IMR-90 (cell line): ENCODE measurements around the gene PTPRN2. TPM values are rescaled to one million over a fixed set of nuclear protein-coding genes. Genes with fewer than 3 reads are reported as not detected.

Experiments
- ATAC-seq: fragments of 200-7000 bp; cut with Tn5 transposase; 2 replicates; pipeline ENCODE4 v1.9.1; 2020; ENCODE audit warnings: low read depth, mild to moderate bottlenecking, moderate library complexity
- BruUV-seq: library from RNA; stranded (reverse); fragments of 400-500 nt; replicated peaks from 2 replicates; lab custom pipeline; 2021; lab: Mats Ljungman, UMichigan
- CTCF ChIA-PET: fragments of 300-600 bp; formaldehyde crosslinking; extraction: SDS; loops from one replicate; lab custom pipeline; 2021; ENCODE audit warnings: antibody characterized with exemption; lab: Yijun Ruan, JAX
- POLR2A ChIA-PET: fragments of 300-600 bp; sonication (Branson Sonifier 250); formaldehyde crosslinking; loops from one replicate; lab custom pipeline; 2022; ENCODE audit warnings: antibody characterized with exemption; ENCODE audit not compliant: unreplicated experiment; lab: Charles Lee
- DNase-seq: peaks from one replicate; pipeline ENCODE4 v3.0.0; 2013
- H2AFZ ChIP-seq: replicated peaks from 2 replicates; pipeline ENCODE3; 2013; ENCODE audit warnings: low read length, mild to moderate bottlenecking; ENCODE audit not compliant: poor library complexity
- H2AK5ac ChIP-seq: 2 replicates; pipeline ENCODE4 v1.6.1; 2013; ENCODE audit warnings: low read depth, low read length, inconsistent platforms
- H2AK9ac ChIP-seq: replicated peaks from 2 replicates; pipeline ENCODE3; 2013; ENCODE audit warnings: mild to moderate bottlenecking, low read depth, low read length, moderate library complexity; ENCODE audit not compliant: poor library complexity
- H2BK120ac ChIP-seq: 2 replicates; pipeline ENCODE4 v1.6.1; 2013; ENCODE audit warnings: low read depth, low read length, inconsistent platforms
- H2BK15ac ChIP-seq: 3 replicates; pipeline ENCODE4 v1.6.1; 2013; ENCODE audit warnings: low read depth, low read length, inconsistent platforms
- H2BK20ac ChIP-seq: 2 replicates; pipeline ENCODE4 v1.6.1; 2013; ENCODE audit warnings: low read depth, mild to moderate bottlenecking, inconsistent platforms, low read length, moderate library complexity
- H2BK5ac ChIP-seq: 2 replicates; pipeline ENCODE4 v1.6.1; 2013; ENCODE audit warnings: mild to moderate bottlenecking, low read depth, low read length, inconsistent platforms; ENCODE audit not compliant: poor library complexity, severe bottlenecking
- H3K14ac ChIP-seq: replicated peaks from 2 replicates; pipeline ENCODE4 v1.6.1; 2013; ENCODE audit warnings: low read depth, low read length, inconsistent platforms
- H3K18ac ChIP-seq: 2 replicates; pipeline ENCODE4 v1.6.1; 2013; ENCODE audit warnings: low read depth, low read length, control low read depth
- H3K23ac ChIP-seq: 2 replicates; pipeline ENCODE4 v1.6.1; 2013; ENCODE audit warnings: low read depth, low read length, inconsistent platforms
- H3K27ac ChIP-seq: 2 replicates; pipeline ENCODE4 v1.5.1; 2013; ENCODE audit warnings: mild to moderate bottlenecking, control low read depth, low read length; ENCODE audit not compliant: insufficient read depth
- H3K27me3 ChIP-seq: 2 replicates; pipeline ENCODE4 v1.6.1; 2013; ENCODE audit warnings: low read length; ENCODE audit not compliant: control insufficient read depth, insufficient read depth
- H3K36me3 ChIP-seq: 2 replicates; pipeline ENCODE4 v1.6.1; 2013; ENCODE audit warnings: low read length, mixed read lengths; ENCODE audit not compliant: control insufficient read depth, insufficient read depth
- H3K4ac ChIP-seq: 2 replicates; pipeline ENCODE4 v1.6.1; 2013; ENCODE audit warnings: low read depth, low read length, inconsistent platforms
- H3K4me1 ChIP-seq: 2 replicates; pipeline ENCODE4 v1.6.1; 2013; ENCODE audit warnings: low read length, mixed read lengths; ENCODE audit not compliant: control insufficient read depth, insufficient read depth
- H3K4me2 ChIP-seq: 2 replicates; pipeline ENCODE4 v1.6.1; 2013; ENCODE audit warnings: low read depth, mild to moderate bottlenecking, control low read depth, low read length, moderate library complexity
- H3K4me3 ChIP-seq: 2 replicates; pipeline ENCODE4 v1.5.1; 2013; ENCODE audit warnings: low read depth, mild to moderate bottlenecking, control low read depth, low read length, moderate library complexity; ENCODE audit not compliant: insufficient read depth
- H3K56ac ChIP-seq: 2 replicates; pipeline ENCODE4 v1.6.1; 2013; ENCODE audit warnings: low read length, inconsistent platforms; ENCODE audit not compliant: insufficient read depth; ENCODE audit errors: extremely low read depth
- H3K79me1 ChIP-seq, 2 experiments: 2 replicates each; pipeline ENCODE4 v1.6.1; 2013; ENCODE audit warnings: low read length in 2 of 2, inconsistent platforms in 1 of 2, low read depth in 1 of 2
- H3K9ac ChIP-seq: 2 replicates; pipeline ENCODE4 v1.6.1; 2013; ENCODE audit warnings: low read depth, low read length, control low read depth
- H3K9me1 ChIP-seq: 2 replicates; pipeline ENCODE4 v1.6.1; 2013; ENCODE audit warnings: low read length, inconsistent platforms; ENCODE audit not compliant: insufficient read depth
- H3K9me3 ChIP-seq: 2 replicates; pipeline ENCODE4 v1.6.1; 2013; ENCODE audit warnings: low read length; ENCODE audit not compliant: control insufficient read depth, insufficient read depth
- H4K20me1 ChIP-seq: 2 replicates; pipeline ENCODE4 v1.6.1; 2013; ENCODE audit warnings: low read length, inconsistent platforms; ENCODE audit not compliant: insufficient read depth
- H4K5ac ChIP-seq: 2 replicates; pipeline ENCODE4 v1.6.1; 2013; ENCODE audit warnings: mild to moderate bottlenecking, low read depth, low read length, control low read depth
- H4K8ac ChIP-seq, 2 experiments: 2 replicates each; pipeline ENCODE4 v1.6.1; 2013; ENCODE audit warnings: low read depth in 2 of 2, low read length in 2 of 2, control low read depth in 1 of 2, inconsistent platforms in 1 of 2
- H4K91ac ChIP-seq: 2 replicates; pipeline ENCODE4 v1.6.1; 2013; ENCODE audit warnings: low read depth, low read length, inconsistent platforms; ENCODE audit not compliant: insufficient read depth
- CEBPB ChIP-seq: IDR thresholded peaks from 2 replicates; pipeline ENCODE4 v1.6.1; 2012; ENCODE audit warnings: low read depth, low read length, improper control_type of control experiment
- CHD1 ChIP-seq: IDR thresholded peaks from 2 replicates; pipeline ENCODE4 v1.6.1; 2012; ENCODE audit warnings: low read depth, low read length, improper control_type of control experiment
- FOS ChIP-seq: fragments of 150-350 bp; IDR thresholded peaks from 2 replicates; pipeline ENCODE4 v1.6.1; 2016; ENCODE audit warnings: low read depth, low read length
- MAFK ChIP-seq: IDR thresholded peaks from 2 replicates; pipeline ENCODE4 v1.6.1; 2012; ENCODE audit warnings: low read depth, low read length, improper control_type of control experiment
- MXI1 ChIP-seq: IDR thresholded peaks from 2 replicates; pipeline ENCODE4 v1.6.1; 2012; ENCODE audit warnings: low read depth, mild to moderate bottlenecking, low read length, moderate library complexity, borderline replicate concordance
- POLR2A ChIP-seq: IDR thresholded peaks from 2 replicates; pipeline ENCODE4 v1.6.1; 2012; ENCODE audit warnings: mild to moderate bottlenecking, low read depth, low read length
- RAD21 ChIP-seq: IDR thresholded peaks from 2 replicates; pipeline ENCODE4 v1.6.1; 2012; ENCODE audit warnings: low read length, improper control_type of control experiment
- RCOR1 ChIP-seq: IDR thresholded peaks from 2 replicates; pipeline ENCODE4 v1.6.1; 2012; ENCODE audit warnings: mild to moderate bottlenecking, low read length, improper control_type of control experiment; ENCODE audit not compliant: insufficient replicate concordance
- SMC3 ChIP-seq: fragments of 150-350 bp; IDR thresholded peaks from 2 replicates; pipeline ENCODE4 v1.6.1; 2016; ENCODE audit warnings: low read depth, mild to moderate bottlenecking, antibody characterized with exemption, low read length, moderate library complexity
- USF2 ChIP-seq: fragments of 150-350 bp; IDR thresholded peaks from 2 replicates; pipeline ENCODE4 v1.6.1; 2017; ENCODE audit warnings: mild to moderate bottlenecking, antibody characterized with exemption, low read length, low read depth
- WGBS, 2 experiments: methylation state at CpG; one replicate each; pipeline versions ENCODE4 v1.1.5 to v1.1.7; 2013; ENCODE audit warnings: missing lambda C conversion rate in 2 of 2; ENCODE audit not compliant: insufficient read length in 1 of 2; ENCODE audit errors: extremely low coverage in 2 of 2; 5-methylcytosine and 5-hydroxymethylcytosine counted together
- dilution Hi-C: fragments of 300-500 bp; cut with HindIII; formaldehyde crosslinking; loops from one replicate; pipeline ENCODE4 v1.14.3; 2018; ENCODE audit warnings: low sequenced_read_pairs; ENCODE audit not compliant: unreplicated experiment
- in situ Hi-C: fragments of 300-500 bp; cut with MboI; formaldehyde crosslinking; loops from 3 replicates; pipeline ENCODE4 v1.14.3; 2019; ENCODE audit warnings: low sequenced_read_pairs, inconsistent platforms, mixed read lengths
- intact Hi-C: fragments of 100-400 bp; cut with micrococcal nuclease; formaldehyde crosslinking; loops from 2 replicates; pipeline ENCODE4 v1.10.0; 2022
- polyA plus RNA-seq, 3 experiments: library from polyadenylated mRNA; depleted of rRNA; stranded (reverse); fragments of >200 nt; gene quantifications; 2 replicates each; pipeline ENCODE4 v1.2.3, GENCODE V29; 2012; ENCODE audit warnings: low replicate concordance in 1 of 3
- total RNA-seq: library from RNA; depleted of rRNA; stranded (reverse); fragments of >200 nt; gene quantifications from 2 replicates; pipeline ENCODE4 v1.2.3, GENCODE V29; 2012
- TF ChIP-seq, protein P1 (sequence below): conservative IDR thresholded peaks from 2 replicates; pipeline ENCODE4 v1.5.1; 2012; ENCODE audit warnings: mild to moderate bottlenecking, low read depth, low read length, improper control_type of control experiment
- TF ChIP-seq, protein P2 (sequence below): fragments of 150-350 bp; IDR thresholded peaks from 2 replicates; pipeline ENCODE4 v1.6.1; 2016; ENCODE audit warnings: low read depth, mild to moderate bottlenecking, low read length, moderate library complexity, borderline replicate concordance

The PTPRN2 gene
- total and polyA plus RNA-seq, 2 of the 4 experiments (the other 2 are of a cell fraction): 0.03 TPM; not detected in 1

GRCh38 chr7:157723205-157723604 is 864.4 kb downstream of the PTPRN2 start:
- BruUV-seq: no TSS peak
- Histone ChIP-seq H3K14ac (no peak overlapping the region), H2BK20ac (no peak overlapping the region), H4K91ac (no peak overlapping the region), H3K18ac (no peak overlapping the region), H3K23ac (no peak overlapping the region), H2AK5ac (no peak overlapping the region), H2AFZ (peak overlapping the region; percentile 11), H2AK9ac (no peak overlapping the region), H4K5ac (no peak overlapping the region), H3K9me1 (no peaks in the 10 kb centered on the region), H3K27me3 (no peaks in the 10 kb centered on the region), H4K8ac (no peak overlapping the region), H3K56ac (no peak overlapping the region), H4K20me1 (no peaks in the 10 kb centered on the region), H3K79me1 (no peaks in the 10 kb centered on the region), H2BK120ac (no peak overlapping the region), H3K9ac (no peak overlapping the region), H3K4me3 (no peak overlapping the region), H3K4me1 (no peaks in the 10 kb centered on the region), H3K9me3 (peaks cover 58% of the 10 kb centered on the region), H3K4me2 (no peak overlapping the region), H3K27ac (no peak overlapping the region), H2BK5ac (no peak overlapping the region), H3K4ac (no peak overlapping the region), H3K36me3 (no peaks in the 10 kb centered on the region), H2BK15ac (no peak overlapping the region)
- DNase-seq: no peak
- dilution Hi-C loops (no loop called here), intact Hi-C loops (no loop called here), in situ Hi-C loops (no loop called here)
- 48% methylated on average over 6 of the region's 10 CpGs; no CpG with 5 or more reads in 1 of the 2 experiments for WGBS, 2 experiments
- POLR2A ChIA-PET: no interaction called here
- ATAC-seq: no peak
- TF ChIP-seq RCOR1 (no peak), FOS (no peak), MAFK (no peak), SMC3 (no peak), USF2 (no peak), RAD21 (no peak), CHD1 (no peak), MXI1 (no peak), CEBPB (no peak), POLR2A (no peak)
- TF ChIP-seq, protein P1, sequence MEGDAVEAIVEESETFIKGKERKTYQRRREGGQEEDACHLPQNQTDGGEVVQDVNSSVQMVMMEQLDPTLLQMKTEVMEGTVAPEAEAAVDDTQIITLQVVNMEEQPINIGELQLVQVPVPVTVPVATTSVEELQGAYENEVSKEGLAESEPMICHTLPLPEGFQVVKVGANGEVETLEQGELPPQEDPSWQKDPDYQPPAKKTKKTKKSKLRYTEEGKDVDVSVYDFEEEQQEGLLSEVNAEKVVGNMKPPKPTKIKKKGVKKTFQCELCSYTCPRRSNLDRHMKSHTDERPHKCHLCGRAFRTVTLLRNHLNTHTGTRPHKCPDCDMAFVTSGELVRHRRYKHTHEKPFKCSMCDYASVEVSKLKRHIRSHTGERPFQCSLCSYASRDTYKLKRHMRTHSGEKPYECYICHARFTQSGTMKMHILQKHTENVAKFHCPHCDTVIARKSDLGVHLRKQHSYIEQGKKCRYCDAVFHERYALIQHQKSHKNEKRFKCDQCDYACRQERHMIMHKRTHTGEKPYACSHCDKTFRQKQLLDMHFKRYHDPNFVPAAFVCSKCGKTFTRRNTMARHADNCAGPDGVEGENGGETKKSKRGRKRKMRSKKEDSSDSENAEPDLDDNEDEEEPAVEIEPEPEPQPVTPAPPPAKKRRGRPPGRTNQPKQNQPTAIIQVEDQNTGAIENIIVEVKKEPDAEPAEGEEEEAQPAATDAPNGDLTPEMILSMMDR: no peak
- TF ChIP-seq, protein P2, sequence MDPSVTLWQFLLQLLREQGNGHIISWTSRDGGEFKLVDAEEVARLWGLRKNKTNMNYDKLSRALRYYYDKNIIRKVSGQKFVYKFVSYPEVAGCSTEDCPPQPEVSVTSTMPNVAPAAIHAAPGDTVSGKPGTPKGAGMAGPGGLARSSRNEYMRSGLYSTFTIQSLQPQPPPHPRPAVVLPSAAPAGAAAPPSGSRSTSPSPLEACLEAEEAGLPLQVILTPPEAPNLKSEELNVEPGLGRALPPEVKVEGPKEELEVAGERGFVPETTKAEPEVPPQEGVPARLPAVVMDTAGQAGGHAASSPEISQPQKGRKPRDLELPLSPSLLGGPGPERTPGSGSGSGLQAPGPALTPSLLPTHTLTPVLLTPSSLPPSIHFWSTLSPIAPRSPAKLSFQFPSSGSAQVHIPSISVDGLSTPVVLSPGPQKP: no peak
- CTCF ChIA-PET: interaction anchor here (0.9 kb wide), 1 partner anchor 36 kb away, joined by 3 read pairs; no protein-coding TSS in a partner anchor
